Measurements from ENCODE around the gene ICAM2.

- TF ChIP-seq, protein P1, sequence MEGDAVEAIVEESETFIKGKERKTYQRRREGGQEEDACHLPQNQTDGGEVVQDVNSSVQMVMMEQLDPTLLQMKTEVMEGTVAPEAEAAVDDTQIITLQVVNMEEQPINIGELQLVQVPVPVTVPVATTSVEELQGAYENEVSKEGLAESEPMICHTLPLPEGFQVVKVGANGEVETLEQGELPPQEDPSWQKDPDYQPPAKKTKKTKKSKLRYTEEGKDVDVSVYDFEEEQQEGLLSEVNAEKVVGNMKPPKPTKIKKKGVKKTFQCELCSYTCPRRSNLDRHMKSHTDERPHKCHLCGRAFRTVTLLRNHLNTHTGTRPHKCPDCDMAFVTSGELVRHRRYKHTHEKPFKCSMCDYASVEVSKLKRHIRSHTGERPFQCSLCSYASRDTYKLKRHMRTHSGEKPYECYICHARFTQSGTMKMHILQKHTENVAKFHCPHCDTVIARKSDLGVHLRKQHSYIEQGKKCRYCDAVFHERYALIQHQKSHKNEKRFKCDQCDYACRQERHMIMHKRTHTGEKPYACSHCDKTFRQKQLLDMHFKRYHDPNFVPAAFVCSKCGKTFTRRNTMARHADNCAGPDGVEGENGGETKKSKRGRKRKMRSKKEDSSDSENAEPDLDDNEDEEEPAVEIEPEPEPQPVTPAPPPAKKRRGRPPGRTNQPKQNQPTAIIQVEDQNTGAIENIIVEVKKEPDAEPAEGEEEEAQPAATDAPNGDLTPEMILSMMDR (IDR thresholded peaks at IDR 0.05; ENCODE audit: extremely low read depth in 1 of 2, insufficient read depth in 1 of 2, low read depth in 1 of 2, low read length in 2 of 2): no peak
- TF ChIP-seq POLR2A (IDR thresholded peaks at IDR 0.05; ENCODE audit: low read depth, low read length) (no peak), EZH2 (IDR thresholded peaks at IDR 0.05; ENCODE audit: borderline replicate concordance, low read depth, low read length, severe bottlenecking) (no peak), POLR2AphosphoS5 (IDR thresholded peaks at IDR 0.05; ENCODE audit: insufficient read depth, low read depth, low read length) (no peak), FOS (IDR thresholded peaks at IDR 0.05; ENCODE audit: borderline replicate concordance, insufficient read depth, low read length) (no peak), JUN (IDR thresholded peaks at IDR 0.05; ENCODE audit: borderline replicate concordance, insufficient read depth, insufficient read length, low read depth) (no peak), MYC (IDR thresholded peaks at IDR 0.05; ENCODE audit: low read depth, low read length) (no peak)
- TF ChIP-seq, protein P2, sequence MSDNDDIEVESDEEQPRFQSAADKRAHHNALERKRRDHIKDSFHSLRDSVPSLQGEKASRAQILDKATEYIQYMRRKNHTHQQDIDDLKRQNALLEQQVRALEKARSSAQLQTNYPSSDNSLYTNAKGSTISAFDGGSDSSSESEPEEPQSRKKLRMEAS (IDR thresholded peaks at IDR 0.05; ENCODE audit: insufficient read depth, insufficient read length): no peak
These were observed 22.5 kb upstream of the ICAM2 start for GRCh38 chr17:64042700-64043485.
